ENCODE results near the gene C6orf136.

The C6orf136 gene

GRCh38 chr6:30613251-30614043, 33.5 kb upstream of the C6orf136 start:
- TF ChIP-seq CTCF (IDR thresholded peaks at IDR 0.05; ENCODE audit: low read depth, low read length) = no peak
- H3K4me3 ChIP-seq (ENCODE audit: low read depth, low read length) = no peak overlapping the region

- H3K4me3 ChIP-seq (ENCODE audit: low read depth, low read length) = peak overlapping the region; percentile 97
- TF ChIP-seq CTCF (IDR thresholded peaks at IDR 0.05; ENCODE audit: low read depth, low read length) = no peak
These were observed 32.7 kb upstream of the C6orf136 start for GRCh38 chr6:30614044-30614842.

GRCh38 chr6:30614843-30615218, 32.1 kb upstream of the C6orf136 start:
- TF ChIP-seq CTCF (IDR thresholded peaks at IDR 0.05; ENCODE audit: low read depth, low read length) = no peak
- H3K4me3 ChIP-seq (ENCODE audit: low read depth, low read length) = peak overlapping the region; percentile 97

GRCh38 chr6:30615219-30615957, 31.5 kb upstream of the C6orf136 start:
- peak overlapping the region; percentile 97 for H3K4me3 ChIP-seq (ENCODE audit: low read depth, low read length)
- TF ChIP-seq CTCF (IDR thresholded peaks at IDR 0.05; ENCODE audit: low read depth, low read length) = no peak

GRCh38 chr6:30615958-30616810, 30.7 kb upstream of the C6orf136 start:
- no peak for TF ChIP-seq CTCF (IDR thresholded peaks at IDR 0.05; ENCODE audit: low read depth, low read length)

GRCh38 chr6:30616811-30617564, 29.9 kb upstream of the C6orf136 start, which contains the start of gene PPP1R10:
TSS of gene PPP1R10 (minus strand) at chr6:30617243. CDS start at chr6:30609944, 7,299 bp downstream.
- peak within 1 kb of the TSS; percentile 97 for H3K4me3 ChIP-seq (ENCODE audit: low read depth, low read length)
- no peak for TF ChIP-seq CTCF (IDR thresholded peaks at IDR 0.05; ENCODE audit: low read depth, low read length)

More at GRCh38 chr6:30615958-30616810, 30.7 kb upstream of the C6orf136 start:
- peak overlapping the region; percentile 97 for H3K4me3 ChIP-seq (ENCODE audit: low read depth, low read length)

All from WI38 (cell line).